NCI-H1436 (cell line): Measurements from ENCODE around the gene DOK7.
A peak's percentile ranks its signal among the peaks of the same experiment; 100 is the strongest.

Experiments used
- DNase-seq: peaks from one replicate; lab custom pipeline; 2025; lab: John Stamatoyannopoulos, UW

The DOK7 gene

GRCh38 chr4:3475041-3475712, 12.1 kb downstream of the DOK7 start:
- no peak for DNase-seq

DNA sequence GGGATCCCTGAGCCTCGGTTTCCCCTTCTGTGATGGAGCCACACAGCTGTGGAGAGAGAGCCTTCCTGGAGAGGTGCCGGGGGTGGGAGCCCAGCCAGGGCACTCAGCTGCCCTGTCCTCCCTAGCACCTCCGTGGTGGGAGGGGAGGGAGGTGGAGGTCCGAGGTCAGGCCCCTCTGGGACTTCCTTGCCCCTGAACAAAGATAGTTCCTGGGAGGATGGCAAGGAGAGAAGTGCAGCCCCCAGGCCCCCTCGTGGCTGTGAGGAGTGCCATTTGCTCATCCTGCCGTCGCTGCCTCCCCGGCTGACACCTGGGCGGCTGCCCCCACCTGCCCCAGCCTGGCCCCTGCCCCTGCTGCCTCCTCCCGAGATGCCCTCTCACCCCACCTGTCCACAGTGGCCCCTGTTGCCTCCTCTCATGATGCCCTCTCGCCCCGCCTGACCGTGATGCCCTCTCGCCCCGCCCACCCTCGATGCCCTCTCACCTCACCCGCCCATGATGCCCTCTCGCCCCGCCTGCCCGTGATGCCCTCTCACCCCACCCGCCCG, 12.7 kb downstream of the DOK7 start:
- DNase-seq = no peak

GRCh38 chr4:3476341-3476747, 13.2 kb downstream of the DOK7 start:
- no peak for DNase-seq

GRCh38 chr4:3476936-3477749, 14.0 kb downstream of the DOK7 start:
- DNase-seq = no peak

DNA sequence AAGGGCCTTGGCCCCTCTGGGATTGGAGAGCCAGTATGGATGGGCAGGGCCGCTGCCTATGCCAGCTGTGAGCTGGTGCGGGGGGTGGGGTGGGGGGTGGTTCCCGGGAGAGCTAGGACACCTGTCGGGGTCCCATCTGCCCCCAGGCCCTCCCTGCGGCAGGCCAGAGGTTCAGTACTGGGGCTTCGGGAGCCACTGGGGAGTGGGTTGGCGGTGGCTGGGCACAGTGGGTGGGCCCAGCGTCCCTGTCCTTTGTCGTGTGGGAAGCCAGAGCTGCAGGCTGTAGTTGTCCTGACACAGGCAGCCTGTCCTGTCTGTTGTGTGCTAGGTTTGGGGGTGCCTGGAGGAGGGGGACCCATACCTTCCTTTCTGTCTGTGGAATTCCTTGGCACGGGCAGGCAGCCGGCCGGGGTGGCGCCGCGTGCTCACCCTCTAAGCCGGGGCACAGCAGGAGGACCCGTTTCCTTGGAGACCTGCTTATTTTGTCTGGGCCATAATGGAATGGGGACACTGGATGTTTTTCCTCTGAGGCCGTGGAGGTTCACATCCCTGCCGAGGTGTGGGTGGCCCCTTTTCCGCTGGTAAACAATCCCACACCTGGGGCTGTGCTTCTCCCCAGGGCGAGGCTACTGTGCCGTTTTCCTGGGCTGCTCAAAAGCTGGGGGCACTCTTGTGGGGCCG, 14.8 kb downstream of the DOK7 start:
- DNase-seq = no peak

DNA sequence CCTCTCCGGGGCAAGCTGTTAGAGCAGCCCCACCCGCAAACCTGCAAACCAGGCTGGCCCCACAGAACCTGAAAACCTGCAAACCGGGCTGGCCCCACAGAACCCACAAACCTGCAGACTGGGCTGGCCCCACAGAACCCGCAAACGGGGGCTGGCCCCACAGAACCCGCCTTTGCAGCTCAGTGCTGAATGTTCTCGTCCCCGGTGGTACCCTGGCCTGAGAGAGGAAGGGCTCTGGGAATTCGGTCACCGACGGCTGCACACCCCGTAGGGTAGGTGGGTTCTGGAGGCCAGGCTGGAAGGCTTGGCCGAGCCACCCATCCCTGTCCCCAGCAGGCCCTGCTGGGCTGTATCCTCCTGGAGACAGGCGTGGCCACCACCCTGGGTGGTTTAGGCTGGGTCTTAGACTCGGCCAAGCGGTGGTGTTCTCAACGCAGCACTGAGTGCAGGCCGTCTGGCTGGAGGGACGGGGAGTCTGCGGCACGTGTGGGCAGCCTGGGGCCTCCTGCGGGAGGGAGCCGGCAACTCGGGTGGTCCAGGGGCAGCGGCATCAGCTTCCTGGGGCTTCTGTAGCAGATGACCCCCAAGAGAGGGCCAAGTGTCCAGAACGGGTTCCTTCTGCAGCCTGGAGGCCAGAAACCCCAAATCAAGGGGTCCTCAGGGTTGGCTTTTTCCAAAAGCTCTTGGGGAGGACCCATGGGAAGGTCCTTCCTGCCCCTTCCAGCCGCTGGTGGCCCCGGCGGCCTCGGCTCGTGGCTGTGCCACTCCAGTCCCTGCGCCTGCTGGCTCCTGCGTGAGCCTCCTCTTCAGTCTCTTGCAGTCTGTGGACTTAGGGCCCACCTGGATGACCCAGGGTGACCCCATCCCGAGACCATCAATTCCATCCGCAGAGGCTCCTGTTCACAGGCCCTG, 15.6 kb downstream of the DOK7 start:
- DNase-seq = no peak

GRCh38 chr4:3479358-3480101, 16.4 kb downstream of the DOK7 start:
- no peak for DNase-seq

- DNase-seq = peak; percentile 16
Observed at GRCh38 chr4:3480528-3481112, 17.5 kb downstream of the DOK7 start.

- DNase-seq = no peak
Observed at GRCh38 chr4:3481113-3481531, 18.0 kb downstream of the DOK7 start.

- DNase-seq = no peak
Observed at GRCh38 chr4:3481783-3482393, 18.8 kb downstream of the DOK7 start.

GRCh38 chr4:3482707-3483106, 19.6 kb downstream of the DOK7 start:
- DNase-seq = no peak

DNA sequence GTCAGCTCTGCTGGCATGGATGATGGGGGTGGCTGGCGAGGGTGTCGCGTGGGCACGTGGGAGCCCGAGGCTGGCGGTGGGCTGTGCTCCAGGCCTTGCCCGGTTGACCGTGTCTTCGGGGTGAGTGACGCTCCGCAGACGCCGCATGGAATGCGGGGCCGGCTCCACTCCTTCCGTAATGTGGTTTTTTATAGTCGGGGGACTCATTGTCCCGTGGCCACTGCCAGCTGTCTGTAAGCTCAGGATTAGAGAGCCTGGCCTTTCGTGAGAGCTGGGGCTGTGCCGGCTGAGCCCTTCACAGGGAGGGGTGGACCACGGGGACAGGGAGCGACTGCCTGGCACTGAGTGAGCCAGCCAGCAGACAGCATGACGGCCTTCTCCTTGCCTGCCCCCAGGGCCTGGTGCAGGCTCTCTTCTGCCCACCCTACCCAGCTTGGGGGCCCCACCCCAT, 20.4 kb downstream of the DOK7 start:
- no peak for DNase-seq

GRCh38 chr4:3484057-3484973, 21.2 kb downstream of the DOK7 start:
- no peak for DNase-seq

GRCh38 chr4:3485011-3485791, 22.1 kb downstream of the DOK7 start:
- DNase-seq = no peak

- no peak for DNase-seq
Observed at GRCh38 chr4:3485886-3486540, 22.9 kb downstream of the DOK7 start.

- DNase-seq = no peak
Observed at GRCh38 chr4:3486541-3487540, 23.7 kb downstream of the DOK7 start.
